ENCODE data around the gene OAS3.

Gene OAS3

DNA sequence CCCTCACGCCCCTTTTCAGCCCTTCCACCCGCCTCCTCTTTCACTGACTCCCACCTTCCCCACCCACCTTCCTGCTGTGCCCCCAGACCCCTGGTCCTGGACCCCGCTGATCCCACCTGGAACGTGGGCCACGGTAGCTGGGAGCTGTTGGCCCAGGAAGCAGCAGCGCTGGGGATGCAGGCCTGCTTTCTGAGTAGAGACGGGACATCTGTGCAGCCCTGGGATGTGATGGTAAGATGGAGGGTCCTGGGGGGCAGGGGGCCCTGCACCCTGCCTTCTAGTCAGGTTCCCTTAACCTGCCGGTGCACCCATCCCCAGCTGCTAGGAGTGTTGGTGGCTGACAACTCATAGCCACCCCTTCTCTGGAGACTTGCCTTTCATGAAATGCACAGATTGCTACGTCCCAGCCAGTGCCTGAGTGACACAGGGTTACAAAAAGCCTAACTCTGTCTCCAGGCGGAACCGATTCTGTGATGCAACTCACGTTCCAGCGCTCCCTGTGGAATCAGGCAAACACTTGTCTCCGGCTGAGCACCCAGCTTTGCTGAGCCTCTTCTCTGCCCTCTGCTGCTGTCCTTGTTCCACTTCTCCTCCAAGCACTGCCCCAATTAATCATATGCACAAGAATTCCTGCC, 25.1 kb downstream of the OAS3 start:
- no peak for DNase-seq

DNA sequence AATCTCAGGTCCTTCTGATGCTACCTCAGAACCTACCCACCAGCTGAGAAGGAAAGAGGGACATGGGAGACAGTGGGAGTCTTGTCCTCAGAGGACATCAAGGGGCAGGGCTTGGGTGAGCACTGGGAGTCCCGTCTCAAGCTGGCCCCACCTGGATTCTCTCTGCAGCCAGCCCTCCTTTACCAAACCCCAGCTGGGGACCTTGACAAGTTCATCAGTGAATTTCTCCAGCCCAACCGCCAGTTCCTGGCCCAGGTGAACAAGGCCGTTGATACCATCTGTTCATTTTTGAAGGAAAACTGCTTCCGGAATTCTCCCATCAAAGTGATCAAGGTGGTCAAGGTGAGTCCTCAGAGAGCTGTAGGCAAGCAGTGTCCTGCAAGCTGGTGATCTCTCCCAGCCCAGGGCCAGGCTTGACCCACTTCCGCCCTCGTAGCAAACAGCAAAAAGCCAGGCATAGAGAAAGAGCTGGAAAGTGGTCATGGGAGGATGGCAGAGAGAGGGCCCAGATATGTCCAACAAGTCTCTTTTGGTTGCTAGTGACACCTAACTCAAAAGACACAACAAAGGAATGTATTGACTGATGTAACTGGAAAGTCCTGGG, 25.9 kb downstream of the OAS3 start:
- no peak for DNase-seq

DNA sequence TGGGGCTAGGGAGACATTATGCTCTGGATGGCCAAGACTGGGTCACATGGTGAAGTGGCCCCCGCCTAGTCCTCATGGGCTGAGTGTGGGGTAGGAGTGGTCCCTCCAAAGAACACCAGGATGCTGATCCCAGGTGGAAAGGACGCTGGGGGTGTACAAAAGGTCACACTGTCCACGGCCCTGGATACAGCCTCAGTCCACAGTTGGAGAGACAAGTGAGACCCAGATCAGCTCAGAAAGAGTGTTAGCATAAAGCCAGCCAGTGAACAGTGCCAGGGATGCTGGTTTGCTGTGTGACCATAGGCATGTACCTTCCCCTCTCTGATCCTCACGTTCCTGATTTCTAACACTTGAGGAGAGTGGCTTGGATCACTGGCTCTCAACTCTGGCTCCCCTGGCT, 26.6 kb downstream of the OAS3 start:
- no peak for DNase-seq

DNA sequence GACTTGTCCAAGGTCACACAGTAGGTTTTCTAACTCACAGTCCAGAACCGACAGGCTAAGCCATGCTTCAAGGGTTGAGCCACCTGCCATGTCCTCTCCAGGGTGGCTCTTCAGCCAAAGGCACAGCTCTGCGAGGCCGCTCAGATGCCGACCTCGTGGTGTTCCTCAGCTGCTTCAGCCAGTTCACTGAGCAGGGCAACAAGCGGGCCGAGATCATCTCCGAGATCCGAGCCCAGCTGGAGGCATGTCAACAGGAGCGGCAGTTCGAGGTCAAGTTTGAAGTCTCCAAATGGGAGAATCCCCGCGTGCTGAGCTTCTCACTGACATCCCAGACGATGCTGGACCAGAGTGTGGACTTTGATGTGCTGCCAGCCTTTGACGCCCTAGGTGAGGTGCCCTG, 27.4 kb downstream of the OAS3 start:
- no peak for DNase-seq

DNA sequence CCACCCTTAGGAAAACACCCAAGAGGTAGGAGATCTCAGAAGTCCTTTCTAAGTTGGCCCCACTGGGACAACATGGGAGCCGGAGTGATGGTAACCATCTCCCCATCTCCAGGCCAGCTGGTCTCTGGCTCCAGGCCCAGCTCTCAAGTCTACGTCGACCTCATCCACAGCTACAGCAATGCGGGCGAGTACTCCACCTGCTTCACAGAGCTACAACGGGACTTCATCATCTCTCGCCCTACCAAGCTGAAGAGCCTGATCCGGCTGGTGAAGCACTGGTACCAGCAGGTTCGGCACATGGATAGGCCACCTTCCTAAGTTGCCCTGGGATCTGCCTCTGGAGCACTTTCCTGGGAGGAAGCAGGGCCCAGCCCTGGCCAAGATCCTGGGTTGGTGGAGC, 29.0 kb downstream of the OAS3 start:
- no peak for DNase-seq

DNA sequence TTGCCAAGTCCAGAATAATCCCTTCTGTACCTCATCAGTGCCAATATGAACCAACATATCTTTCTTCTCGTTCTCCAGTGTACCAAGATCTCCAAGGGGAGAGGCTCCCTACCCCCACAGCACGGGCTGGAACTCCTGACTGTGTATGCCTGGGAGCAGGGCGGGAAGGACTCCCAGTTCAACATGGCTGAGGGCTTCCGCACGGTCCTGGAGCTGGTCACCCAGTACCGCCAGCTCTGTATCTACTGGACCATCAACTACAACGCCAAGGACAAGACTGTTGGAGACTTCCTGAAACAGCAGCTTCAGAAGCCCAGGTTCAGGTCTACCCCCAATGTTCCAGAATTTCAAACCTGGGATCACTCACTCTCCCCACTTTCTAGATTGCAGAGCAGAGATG, 29.6 kb downstream of the OAS3 start:
- DNase-seq: no peak

DNA sequence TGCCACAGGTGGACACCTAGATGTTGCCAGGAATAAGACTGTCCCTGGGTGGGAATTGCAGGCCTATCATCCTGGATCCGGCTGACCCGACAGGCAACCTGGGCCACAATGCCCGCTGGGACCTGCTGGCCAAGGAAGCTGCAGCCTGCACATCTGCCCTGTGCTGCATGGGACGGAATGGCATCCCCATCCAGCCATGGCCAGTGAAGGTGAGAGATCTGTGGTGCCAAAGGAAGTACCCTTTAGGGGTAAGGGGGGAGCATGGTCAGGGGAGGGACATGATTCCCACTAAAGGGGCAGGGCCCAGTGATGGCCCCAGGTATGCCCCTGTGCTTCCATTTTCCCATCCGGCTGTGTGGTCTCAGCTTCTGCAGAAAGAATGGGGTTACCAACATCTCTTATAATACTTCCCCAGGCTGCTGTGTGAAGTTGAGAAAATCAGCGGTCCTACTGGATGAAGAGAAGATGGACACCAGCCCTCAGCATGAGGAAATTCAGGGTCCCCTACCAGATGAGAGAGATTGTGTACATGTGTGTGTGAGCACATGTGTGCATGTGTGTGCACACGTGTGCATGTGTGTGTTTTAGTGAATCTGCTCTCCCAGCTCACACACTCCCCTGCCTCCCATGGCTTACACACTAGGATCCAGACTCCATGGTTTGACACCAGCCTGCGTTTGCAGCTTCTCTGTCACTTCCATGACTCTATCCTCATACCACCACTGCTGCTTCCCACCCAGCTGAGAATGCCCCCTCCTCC, 31.5 kb downstream of the OAS3 start:
- DNase-seq: no peak

DNA sequence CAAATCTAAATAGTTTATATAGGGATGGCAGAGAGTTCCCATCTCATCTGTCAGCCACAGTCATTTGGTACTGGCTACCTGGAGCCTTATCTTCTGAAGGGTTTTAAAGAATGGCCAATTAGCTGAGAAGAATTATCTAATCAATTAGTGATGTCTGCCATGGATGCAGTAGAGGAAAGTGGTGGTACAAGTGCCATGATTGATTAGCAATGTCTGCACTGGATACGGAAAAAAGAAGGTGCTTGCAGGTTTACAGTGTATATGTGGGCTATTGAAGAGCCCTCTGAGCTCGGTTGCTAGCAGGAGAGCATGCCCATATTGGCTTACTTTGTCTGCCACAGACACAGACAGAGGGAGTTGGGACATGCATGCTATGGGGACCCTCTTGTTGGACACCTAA, 32.1 kb downstream of the OAS3 start:
- no peak for DNase-seq

DNA sequence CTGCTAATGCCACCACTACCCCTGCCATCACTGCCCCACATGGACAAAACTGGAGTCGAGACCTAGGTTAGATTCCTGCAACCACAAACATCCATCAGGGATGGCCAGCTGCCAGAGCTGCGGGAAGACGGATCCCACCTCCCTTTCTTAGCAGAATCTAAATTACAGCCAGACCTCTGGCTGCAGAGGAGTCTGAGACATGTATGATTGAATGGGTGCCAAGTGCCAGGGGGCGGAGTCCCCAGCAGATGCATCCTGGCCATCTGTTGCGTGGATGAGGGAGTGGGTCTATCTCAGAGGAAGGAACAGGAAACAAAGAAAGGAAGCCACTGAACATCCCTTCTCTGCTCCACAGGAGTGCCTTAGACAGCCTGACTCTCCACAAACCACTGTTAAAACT, 33.0 kb downstream of the OAS3 start:
- DNase-seq: no peak

DNA sequence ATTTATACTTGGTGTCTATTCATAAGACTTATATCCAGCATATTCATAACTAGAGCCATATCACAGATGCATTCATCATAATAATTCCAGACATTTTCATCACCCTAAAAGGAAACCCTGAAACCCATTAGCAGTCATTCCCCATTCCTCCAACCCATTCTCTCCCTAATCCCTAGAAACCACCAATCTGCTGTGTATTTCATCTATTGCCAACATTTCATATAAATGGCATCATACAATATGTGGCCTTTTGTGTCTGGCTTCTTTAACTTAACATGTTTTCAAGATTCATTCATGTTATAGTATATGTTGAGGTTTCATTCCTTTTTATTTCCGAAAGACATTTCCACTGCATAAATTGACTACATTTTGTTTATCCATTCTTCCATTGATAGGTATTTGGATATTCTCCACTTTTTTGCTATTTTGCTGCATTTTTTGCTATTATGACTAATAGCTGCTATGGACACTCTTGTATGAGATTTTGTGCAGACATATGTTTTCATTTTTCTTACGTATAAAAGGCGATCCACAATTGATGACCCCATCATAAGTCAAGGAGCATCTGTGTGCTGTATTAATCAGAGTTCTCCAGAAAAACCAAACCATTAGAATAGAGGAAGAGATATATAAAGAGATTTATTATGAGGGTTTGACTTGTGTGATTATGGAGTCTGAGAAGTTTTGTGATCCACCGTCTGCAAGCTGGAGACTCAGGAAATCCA, 34.9 kb downstream of the OAS3 start:
- no peak for DNase-seq

DNA sequence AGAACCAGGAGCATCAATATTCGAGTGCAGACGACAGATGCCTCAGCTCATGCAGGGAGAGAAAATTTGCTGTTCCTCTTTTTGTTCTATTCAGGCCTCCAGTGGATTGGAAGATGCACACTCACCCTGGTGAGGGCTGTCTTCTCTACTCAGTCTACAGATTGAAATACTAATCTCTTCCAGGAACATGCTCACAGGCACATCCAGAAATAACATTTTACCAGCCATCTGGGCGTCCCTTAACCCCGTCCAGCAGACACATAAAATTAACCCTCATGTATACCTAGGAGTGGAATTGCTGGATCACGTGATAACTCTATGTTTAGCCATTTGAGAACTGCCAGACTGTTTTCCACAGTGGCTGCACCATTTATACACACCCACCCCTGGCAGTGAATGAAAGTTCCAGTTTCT, 35.6 kb downstream of the OAS3 start:
- no peak for DNase-seq

DNA sequence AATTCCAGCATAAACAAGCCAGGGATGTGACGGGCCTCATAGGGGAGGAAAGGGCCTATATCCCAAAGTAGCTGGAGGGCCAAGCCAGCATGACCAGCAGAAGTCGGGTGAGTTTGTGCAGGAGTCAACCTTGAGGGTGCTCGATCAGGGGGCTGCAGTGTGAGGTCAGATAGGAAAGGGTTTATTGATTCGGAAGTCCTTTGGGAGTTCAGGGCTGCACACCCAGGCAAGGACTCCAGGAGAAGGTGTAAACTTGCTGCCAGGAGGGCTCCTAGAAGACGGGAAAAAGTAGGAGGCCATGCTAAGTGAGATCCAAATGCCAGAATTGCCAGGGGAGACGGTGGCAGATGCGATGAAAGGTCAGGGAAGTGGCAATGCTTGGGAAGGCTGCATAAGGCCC, 36.6 kb downstream of the OAS3 start:
- DNase-seq: no peak

DNA sequence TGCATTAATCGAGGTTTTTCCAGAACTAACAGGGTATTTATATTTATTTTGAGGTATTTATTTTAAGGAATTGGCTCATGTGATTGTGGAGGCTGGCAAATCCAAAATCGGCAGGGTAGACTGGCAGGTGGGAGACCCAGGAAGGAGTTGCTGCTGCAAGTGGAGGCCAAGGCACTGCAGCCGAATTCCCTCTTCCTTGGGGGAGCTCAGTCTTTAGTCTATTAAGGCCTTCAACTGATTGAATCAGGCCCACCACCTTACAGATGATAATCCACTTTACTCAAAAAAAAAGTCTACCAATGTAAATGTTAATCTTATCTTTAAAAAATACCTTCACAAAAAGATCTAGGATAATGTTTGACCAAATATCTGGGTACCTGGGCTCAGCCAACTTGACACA, 38.9 kb downstream of the OAS3 start:
- no peak for DNase-seq

DNA sequence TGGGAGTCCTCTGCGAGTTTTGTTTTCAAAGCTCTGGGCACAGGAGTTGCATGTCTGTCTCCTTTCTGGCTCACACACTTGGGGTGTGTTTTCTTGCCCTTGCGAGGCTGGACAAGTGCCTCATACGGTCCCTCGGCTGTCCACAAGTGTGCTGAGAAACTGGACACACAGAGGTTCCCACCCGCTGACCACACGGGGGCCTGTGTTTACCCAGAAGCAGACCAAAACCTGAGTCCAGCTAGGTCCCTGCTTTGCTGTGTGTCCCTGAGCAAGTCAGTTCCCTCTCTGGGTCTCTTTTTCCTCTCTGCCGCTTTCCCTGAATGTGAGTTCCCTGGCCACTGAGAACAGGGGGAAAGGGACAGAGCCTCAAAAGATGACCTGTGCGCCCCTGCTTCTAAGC, 39.4 kb downstream of the OAS3 start:
- no peak for DNase-seq

DNA sequence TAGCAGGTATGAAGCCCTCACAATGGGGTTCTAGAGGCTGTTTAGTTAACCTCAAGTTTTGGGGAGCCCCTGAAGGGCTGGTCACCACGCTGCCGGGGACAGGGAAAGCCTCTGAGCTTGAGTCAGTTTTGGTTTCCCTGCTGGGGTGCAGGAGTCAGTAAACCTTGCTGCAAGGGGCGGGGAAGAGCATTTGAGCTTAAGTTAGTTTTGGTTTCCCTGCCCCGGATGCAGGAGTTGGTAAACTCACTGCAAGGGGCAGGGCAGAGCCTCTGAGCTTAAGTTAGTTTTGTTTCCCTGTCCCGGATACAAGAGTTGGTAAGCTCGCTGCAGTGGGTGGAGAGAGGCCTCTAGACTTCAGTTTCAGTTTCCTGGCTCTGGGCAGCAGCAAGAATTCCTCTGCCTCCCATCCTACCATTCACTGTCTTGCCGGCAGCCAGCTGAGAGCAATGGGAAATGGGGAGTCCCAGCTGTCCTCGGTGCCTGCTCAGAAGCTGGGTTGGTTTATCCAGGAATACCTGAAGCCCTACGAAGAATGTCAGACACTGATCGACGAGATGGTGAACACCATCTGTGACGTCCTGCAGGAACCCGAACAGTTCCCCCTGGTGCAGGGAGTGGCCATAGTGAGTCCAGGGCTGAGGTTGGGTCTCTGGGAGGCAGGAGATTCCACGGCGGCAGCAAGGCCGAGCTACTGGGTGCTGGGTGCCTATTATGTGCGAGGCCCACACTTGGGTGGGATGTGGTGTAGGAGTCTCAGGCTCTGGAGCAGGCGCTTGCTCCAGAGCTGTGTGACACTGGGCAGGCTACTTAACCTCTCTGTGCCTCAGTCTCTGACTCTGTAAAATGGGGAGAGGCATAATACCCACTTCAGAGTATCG, 40.1 kb downstream of the OAS3 start, which contains the start of gene OAS2:
Gene OAS2 (plus strand): TSS at position 357 of the 878 bp plus-strand sequence. CDS start 90 bp downstream, at position 447.
- DNase-seq: no peak

DNA sequence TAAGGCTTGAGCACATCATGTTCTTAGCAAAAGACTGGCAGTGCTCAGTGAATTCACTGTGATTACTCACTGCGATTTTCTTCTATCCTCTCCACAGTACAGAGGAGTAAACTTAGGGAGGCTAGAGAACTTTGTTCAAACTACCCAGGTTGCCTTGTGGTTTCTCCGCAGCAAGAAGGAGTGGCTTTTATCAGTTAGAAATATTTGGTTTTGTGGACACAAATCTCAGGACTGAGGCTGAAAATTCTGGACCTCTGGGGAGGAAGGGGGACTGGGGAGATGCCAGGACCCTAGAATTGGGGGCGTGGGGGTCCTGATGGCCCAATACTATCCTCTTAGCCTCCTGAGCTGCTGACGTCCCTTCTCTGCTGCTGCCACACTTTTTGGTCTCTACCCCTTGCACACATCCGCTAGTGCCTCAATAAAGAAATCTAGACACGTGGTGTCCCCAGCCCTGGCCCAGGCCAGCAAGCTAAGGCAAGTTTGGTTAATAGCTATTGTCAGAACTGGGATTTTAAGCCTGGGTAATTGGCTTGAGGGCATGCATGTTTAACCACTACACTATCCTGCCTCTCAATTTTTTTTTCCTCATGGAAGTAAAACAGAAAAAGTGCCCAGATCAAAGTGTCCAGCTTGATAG, 40.9 kb downstream of the OAS3 start:
- DNase-seq: no peak

DNA sequence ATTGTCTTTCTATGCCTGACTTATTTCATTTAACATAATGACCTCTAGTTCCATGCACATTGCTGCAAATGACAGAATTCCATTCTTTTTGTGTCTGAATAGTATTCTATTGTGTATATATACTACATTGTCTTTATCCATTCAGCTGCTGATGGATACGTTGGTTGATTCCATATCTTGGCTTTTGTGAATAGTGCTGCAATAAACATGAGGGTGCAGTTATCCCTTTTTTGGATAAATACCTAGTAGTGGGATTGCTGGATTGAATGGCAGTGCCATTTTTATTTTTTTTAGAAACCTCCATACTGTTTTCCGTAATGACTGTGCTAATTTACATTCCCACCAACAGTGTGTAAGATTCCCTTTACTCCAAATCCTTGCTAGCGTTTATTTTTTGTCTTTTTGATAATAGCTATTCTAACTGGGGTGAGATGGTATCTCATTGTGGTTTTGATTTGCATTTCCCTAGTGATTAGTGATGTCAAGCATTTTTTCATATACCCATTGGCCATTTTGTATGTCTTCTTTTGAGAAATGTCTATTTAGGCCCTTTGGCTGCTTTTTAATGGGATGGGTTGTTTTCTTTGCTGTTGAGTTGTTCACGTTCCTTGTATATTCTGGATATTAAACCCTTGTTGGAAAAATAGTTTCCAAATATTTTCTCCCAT, 42.4 kb downstream of the OAS3 start:
- no peak for DNase-seq

DNA sequence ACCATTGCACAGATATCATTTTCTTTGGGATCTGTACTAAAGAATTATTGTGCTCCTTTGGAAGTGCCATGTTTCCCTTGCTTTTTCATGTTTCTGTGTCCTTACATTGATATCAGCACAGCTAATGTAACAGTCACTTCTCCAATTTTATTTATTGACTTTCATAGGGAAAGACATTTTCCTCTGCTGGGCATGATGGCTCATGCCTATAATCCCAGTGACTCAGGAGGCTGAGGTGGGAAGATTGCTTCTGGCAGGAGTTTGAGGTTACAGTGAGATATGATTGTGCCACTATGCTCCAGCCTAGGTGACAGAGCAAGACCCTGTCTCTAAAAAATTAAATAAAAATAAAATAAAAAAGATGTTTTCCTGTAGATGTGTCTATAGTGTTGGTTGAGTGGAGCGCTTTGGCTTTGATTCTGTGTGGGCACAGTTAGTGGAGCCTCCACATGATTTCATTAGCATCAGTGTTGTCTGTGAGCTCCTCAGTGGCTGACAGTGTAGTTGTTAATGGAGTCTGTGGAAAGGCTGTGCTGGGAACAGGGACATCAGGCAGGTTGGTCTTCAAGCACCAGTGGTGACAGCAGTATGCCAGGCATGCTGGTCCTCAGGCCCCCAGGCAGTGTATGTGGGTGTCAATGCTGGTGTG, 47.5 kb downstream of the OAS3 start:
- DNase-seq: no peak

DNA sequence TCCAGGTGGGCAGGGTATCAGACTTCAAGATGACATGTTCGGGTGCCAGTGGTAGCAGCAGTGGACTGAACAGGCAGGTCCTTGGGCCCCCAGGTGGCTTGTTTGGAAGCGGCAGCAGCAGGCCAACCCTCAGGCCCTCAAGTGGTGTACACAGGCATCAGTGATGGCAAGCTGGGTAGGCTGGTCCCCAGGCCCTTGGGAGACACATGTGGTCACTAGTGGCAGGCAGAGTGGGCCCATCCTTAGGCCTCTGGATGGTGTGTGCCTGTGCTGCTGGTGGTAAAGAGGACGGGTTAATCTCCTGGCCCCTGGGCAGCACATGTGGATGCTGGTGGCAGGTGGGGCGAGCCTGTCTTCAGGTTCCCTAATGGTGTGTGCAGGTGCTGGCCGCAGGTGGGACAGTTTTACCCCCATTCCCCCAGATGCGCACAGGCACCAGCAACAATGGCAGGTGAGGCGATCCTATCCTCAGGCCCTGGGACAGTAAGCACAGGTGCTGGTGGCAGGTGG, 48.1 kb downstream of the OAS3 start:
- no peak for DNase-seq

DNA sequence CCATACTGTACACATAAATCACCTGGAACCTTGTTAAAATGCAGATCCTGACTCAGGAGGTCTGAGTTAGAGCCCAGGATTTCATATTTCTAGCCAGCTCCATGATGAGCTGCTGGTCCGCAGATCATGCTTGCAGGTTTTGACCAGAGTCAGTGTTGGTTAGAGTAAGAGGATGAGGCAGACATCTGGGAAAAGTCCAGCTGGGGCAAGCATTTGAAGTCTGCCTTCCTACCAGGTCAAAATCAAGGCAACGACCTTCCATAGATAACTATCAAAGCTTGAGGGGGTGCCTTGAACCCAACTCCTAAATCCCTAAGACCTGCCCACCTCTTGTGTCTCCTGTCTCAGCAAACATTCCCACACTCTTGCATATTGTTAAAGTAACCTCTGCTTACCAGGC, 49.3 kb downstream of the OAS3 start:
- DNase-seq: no peak

DNA sequence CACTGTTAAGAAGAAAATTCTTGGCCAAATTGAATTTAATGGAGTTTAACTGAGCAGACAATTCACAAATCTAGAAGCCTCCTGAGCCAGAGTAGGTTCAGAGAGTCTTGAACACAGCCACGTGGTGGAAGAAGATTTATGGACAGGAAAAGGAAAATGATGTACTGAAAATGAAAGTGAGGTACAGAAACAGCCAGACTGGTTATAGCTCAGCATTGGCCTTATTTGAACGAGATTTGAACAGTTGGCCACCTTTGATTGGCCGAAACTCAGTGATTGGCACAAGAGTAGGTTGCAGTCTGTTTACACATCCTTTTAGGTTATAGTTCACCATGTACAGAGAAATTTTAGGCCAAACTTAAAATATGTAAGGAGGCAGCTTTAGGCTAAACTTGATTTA, 50.0 kb downstream of the OAS3 start:
- no peak for DNase-seq
